HuH-7.5 (cell line): ENCODE measurements around the gene GRAMD1B.

Experiments
- DNase-seq: peaks from one replicate; pipeline ENCODE4 v3.0.0; 2011; ENCODE audit warnings: low spot score

Gene GRAMD1B

DNA sequence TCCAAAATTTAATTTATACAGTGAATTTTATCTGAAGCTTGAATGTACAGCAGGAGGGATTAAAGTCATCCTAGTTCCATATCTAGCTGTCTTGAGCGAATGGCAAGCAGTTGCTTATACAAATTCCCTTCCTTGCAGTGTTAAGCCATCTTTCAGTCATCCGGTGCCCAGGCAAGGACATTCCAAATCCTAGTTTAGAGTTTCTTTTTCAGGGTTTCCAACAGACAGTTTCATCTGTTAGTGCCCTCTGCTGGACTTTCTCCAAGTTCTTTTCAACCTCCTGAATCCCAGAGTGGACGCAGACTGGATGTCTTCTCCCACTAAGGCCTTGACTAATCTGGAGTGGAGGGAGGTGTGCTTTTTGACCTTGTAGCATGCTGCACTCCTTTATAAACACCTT, 45.4 kb downstream of the GRAMD1B start:
- no peak for DNase-seq

- no peak for DNase-seq
Observed at GRCh38 chr11:123477205-123477907, 47.3 kb downstream of the GRAMD1B start.

DNA sequence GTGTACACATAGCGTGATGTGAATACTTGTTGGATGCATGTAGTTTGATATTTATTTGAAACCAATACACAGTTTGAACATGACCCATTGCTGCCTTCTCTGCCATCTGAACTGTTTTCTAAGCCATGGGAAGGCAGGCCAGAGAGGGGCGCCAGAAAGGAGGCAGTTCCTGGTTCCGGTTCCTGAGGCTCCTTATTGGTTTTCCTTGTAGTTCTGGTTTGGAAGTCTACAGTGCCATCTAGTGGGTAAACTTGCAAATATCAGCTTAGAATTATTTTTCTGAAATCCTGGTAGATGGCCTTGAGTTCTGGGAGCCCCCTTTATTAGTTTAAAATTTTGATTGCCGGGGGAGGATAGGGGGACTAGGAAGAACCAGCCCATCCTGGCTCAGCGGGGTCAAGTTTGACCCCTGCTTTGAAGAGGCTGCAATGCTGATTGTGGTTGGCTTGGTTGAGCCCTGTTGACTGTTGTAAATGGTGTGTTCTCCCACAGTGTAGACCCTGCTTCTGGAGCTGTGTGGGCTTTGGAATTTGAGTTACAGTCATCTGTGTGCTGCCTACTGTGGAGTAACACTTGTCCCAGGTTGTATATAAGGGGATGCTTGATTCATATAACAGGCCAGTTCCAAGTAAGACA, 48.4 kb downstream of the GRAMD1B start:
- peak; percentile 13 for DNase-seq

DNA sequence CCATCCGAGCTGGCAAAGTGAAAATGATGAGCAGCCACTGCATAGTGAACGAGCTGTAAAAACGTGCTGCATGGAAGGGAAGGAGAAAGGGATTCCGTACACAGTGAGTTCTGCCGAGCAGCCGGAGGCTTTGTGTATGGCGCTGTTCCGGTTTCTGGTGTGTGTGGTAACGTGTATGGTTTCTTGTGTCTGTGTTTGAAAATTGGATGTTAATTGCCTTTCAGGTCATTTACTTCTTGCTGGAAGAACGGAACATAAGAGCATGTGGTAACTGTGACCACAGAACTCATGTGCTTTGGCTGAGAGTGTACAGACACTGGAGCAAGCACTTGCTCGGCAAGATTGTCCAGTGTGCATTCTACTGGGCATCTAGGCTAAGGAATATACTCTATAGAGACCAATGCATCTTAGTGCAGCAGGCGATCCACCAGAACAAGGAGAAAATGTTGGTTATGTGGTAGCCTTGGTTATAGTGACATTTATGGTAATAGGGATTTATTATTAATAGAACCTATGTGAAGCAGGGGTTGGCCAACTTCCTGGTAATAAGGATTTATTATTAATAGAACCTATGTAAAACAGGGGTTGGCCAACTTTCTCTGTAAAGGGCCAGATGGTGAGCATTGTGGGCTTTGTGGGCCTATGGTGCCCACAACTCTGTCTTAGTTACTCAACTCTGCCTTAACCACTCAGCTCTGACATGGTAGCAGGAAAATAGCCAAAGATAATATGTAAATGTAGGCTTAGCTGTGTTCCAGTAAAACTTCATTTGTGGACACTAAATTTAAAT, 49.2 kb downstream of the GRAMD1B start:
- no peak for DNase-seq

DNA sequence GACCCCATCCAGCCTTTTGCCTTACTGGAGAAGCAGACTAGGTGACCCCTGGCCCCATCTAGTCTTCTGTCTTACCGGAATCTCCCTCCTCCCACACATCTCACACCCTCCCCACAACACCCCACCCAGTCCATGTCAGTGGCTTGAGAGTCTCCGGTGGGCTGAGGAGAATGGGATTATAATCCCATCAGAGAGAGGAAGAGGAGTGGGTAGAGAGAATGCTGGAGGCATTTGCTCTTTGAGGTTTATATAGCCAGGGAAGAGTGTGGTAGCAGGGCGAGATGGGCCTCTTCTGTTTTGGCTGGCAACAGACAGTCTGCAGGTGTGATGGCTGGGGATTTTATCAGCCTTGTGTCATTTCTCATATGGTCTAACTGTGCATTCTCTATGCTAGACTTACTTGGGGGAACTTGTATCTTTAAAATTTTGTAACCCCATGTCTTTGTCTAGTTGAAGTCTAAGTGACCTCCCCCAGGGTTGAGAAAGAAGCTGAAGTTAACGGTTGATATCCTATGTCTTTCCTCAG, 50.3 kb downstream of the GRAMD1B start:
- no peak for DNase-seq

DNA sequence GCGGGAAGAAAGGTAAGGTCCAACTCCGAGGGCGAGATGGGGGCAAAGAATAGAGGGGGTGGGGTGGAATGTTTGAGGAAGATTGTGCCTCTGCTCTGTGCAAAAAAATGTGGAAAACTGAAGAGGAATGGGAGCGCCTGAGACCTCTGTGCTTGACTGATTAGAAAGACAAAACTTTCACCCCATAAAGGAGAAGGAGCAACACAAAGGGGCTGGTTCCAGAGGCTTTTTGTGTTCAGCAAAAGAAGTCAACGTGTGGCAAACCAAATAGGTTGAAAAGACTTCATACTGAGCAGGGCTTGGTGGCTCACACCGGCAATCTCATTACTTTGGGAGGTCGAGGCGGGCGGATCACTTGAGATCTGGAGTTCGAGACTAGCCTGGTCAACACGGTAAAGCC, 50.8 kb downstream of the GRAMD1B start:
- no peak for DNase-seq

DNA sequence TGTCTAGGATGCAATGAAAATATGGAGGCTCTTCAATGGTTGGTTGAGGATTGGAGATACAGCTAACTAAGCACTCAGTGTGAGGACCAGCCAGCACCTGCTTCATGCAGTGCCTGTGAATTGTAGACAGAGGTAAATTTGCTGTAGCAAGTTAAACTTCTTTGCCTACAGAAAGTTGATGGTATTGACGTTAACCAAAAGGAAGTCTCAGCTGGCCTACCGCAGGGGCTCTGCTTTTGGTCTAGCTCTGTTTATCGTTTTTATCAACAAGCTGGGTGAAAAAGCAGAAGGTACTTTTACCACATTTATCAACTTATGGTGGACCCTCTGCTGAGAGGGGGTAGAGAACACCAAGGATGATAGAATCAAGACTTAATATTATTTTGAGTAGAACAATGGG, 51.6 kb downstream of the GRAMD1B start:
- no peak for DNase-seq

DNA sequence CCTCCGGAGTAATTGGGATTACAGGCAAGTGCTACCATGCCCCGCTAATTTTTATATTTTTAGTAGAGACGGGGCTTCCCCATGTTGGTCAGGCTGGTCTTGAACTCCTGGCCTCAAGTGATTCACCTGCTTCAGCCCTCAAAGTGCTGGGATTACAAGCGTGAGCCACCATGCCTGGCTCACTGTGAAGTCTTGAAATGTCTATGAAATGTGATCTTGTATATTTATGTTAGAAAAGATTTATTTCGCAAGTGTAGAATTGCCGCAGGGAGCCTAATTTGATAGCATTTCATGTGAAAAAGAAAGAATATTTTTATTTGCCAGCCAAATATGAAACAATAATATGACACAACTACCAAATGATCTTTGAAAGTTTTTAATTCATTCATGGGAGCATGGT, 52.1 kb downstream of the GRAMD1B start:
- no peak for DNase-seq

DNA sequence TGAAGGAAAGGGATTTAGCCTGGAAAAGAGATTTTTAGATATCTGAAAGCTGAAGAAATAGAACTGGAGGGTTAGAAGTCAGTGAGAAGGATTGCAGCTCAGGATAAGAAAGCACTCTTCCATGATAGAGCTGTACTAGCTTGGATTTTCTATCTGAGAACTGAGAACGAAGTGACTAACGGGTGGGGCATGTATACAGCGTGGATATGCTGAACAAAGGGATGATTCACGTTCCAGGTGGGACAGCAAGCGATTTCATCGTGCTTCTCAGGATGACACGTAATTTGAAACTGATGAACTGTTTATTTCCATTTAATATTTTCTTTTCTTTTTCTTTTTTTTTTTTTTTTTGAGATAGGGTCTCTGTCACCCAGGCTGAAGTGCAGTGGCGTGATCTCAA, 53.0 kb downstream of the GRAMD1B start:
- DNase-seq: no peak

DNA sequence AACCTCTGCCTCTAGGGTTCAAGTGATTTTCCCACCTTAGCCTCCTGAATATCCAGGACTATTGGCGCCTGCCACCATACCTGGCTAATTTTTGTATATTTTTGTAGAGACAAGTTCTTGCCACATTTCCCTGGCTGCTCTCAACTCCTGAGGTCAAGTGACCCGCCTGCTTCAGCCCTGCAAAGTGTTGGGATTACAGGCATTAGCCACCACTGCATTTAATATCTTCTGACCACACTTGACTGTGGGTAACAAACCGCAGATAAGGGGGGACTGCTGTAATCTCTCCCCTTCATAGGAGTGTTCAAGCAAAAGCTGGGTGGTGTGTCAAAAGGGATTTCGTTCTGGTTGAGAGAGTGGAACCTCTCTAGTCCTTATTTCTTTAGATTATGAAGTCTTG, 53.4 kb downstream of the GRAMD1B start:
- DNase-seq: no peak

GRCh38 chr11:123484448-123484847, 54.4 kb downstream of the GRAMD1B start:
- DNase-seq: no peak

- no peak for DNase-seq
Observed at GRCh38 chr11:123487157-123487744, 57.2 kb downstream of the GRAMD1B start.

GRCh38 chr11:123490527-123490926, 60.5 kb downstream of the GRAMD1B start:
- no peak for DNase-seq

DNA sequence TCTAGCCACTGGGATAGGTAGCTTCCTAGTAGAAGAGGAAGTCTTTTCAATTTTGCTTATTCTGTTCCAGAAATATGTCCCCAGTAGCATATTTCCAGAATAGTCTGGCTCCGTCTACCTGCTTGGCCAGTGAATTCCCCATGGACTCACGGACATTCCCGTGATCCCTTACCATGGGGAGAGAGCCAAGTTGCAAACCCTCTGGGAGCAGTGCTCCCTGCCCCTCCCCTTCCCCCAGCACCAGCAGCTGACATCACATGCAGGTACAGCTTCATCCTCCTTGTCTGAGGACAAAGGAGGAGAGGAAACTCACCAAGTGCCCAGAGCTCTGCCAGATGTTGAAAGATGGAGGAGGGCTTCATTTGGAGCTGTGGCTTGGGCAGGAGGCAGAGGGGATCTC, 61.2 kb downstream of the GRAMD1B start:
- DNase-seq: no peak

GRCh38 chr11:123493349-123494063, 63.4 kb downstream of the GRAMD1B start:
- DNase-seq: no peak

GRCh38 chr11:123494195-123495050, 64.4 kb downstream of the GRAMD1B start:
- no peak for DNase-seq

DNA sequence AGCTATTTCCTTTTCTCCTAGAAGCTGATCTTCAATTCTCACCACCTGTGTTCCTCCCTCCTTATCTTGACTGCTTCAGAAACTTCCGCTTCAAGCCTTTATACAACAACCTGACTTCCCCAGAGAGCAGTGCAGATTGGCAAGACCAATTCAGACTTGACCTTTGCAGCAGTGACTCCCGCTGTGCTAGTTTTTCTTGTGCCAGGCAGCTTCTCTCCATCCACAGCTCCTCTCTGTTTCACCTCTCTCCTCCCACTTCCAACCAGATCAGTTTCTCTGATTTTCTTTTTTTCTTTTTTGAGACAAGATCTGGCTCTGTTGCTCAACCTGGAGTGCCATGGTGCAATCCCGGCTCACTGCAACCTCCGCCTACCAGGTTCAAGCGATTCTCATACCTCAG, 74.3 kb downstream of the GRAMD1B start:
- no peak for DNase-seq

DNA sequence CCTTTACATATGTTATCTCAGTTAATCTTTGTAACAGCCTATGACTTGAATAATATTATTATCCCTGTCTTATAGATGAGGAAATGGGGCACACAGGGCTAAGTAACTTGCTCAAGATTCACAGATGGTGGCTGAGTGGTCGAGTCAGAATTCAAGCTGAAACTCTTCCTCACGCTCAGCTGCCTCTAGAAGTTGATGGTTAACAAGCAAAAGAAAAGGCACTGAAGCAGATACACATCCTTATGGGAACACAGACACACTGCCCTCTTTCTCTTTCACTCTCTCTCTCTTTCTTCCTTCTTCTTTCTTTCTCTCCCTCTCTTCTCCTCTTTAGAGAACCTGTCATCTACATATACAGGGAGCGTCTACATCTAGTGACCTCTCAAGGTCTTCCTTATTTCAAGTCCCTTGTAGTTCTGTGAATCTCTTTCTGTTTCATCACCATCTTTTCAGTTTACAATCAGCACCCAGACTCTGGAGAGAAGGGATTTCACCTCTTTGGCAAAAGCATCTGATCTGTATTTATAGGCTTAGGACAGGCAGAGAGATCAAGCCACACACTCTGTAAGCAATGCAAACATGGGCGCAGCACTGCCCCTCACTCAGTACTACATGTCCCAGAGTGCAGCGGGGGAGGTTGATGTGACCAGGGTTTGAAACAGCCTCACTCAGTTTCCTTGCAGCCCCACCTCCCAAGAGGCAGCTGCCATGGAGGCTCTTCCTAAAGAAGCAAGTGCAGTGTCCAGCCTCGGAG, 75.7 kb downstream of the GRAMD1B start:
- no peak for DNase-seq

DNA sequence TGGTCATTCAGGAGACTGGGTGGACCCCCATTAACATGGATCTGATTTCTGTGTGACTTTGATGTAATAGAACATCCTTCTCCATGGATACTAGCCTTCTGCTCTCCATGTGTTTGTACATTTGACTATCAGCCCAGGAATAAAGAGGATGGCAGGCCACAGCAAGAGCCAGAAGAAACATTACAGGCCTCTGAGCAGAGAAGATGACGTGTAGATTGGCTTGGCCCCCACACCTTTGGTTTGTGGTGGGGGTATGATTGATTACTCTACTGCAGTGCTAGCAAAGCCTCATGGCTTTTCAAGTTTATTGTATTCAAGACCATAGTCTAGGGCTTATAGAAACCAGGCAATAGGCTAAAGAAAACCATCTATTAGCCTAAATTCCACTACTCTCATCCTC, 77.0 kb downstream of the GRAMD1B start:
- DNase-seq: no peak
